HG02884 (cell line): ENCODE results near the gene CHST11.

Experiments
- ATAC-seq: cut with Tn5 transposase; IDR thresholded peaks from one replicate; pipeline ENCODE4 v1.9.1; 2021; ENCODE audit warnings: mild to moderate bottlenecking, moderate library complexity; ENCODE audit not compliant: unreplicated experiment

CHST11 gene

DNA sequence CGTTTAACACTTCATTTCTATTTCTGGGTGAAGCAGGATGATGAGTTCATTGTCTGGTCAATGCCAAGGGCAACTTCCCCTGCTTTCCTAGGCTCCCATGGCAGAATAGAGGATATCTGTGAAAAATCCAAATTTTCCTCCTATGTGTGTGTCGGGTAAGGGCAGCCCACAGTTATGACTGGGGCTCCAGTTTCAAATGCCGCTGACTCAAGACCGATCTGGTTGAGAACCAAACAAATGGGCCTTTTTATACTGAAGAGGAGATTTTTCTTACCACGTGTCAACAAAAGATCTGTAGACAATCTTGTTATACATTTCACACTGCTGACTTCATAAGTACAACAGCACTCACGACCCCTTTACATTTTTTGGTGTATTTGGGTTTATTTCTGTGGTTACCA, 120.8 kb downstream of the CHST11 start:
- no peak for ATAC-seq

DNA sequence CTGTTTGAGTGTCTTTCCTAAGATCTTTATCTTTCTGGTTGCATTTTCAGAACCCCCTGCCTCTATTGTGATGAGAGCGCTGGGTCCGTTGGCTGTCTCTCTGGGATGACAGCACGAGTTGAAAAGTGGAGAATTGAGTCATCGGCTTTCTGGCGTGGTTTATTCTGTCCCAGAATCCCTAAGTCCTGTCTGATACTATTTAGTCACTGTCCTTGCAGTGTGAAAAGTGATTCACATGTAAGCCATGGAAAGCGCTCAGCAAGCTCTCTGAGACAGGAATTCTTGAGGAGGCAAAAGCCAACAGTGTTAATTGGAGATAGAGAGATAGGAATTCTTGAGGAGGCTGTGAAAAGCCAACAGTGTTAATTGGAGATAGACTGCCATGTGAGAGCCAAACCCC, 121.7 kb downstream of the CHST11 start:
- no peak for ATAC-seq

DNA sequence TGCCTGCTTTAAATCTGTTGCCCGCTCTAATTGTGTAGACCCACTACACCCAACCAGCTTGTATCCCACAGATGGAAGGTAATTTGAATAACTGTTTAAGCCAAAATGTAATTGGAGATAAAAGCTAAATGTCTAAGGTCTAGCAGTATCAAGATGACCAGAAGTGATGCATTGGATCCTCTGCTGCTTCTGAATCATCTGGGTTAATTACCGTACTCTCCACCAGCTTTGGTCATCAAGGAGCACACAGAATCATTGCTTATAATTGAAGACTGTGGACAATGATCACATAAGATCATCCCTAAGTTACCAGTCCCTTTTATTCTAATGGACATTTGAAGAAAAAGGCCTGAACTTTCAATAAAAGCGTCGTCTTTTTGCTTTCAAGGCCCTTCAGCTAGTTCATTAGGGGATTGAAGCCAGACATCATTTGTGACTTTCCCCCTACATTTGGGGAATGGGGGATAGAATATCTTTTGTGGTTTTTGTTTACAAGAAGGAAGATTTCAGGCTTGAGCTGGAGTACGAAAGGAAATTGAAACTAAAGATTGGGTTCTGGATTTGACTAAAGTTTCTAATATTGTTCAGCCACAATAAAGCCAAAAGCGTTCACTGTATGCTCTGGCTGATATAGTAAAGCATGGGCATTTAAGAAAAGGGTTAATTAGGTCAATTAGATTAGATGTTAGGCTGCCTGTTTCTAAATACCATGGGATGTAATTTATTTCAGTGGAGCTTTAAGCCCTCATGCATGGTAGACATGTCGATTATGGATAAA, 123.2 kb downstream of the CHST11 start:
- ATAC-seq: peak; percentile 47

DNA sequence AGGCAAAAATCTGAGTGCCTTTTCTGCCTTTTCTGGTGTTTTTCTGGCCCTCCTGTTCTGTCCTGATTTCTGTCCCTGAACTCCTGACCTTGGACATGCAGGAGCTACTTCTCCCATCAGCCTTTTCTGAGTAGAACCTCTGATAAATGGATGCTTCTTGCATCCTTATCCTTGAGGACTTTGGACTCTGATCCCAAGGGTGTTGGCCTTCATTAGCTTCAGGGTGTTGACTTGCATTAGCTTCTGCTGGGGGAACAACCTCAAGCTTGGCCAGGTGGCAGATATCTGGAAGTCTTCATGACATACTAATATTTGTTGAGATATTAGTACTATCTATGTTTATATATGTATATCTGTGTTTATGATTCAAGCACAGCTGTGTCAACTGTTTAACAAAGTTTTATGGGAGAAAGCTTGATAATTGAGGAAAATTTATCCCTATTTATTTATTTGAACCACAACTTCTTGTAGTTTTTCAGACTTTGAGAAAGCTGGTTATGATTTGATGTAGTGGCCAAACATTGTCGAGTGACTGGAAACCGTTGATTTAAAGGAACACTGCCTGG, 124.3 kb downstream of the CHST11 start:
- ATAC-seq: no peak

DNA sequence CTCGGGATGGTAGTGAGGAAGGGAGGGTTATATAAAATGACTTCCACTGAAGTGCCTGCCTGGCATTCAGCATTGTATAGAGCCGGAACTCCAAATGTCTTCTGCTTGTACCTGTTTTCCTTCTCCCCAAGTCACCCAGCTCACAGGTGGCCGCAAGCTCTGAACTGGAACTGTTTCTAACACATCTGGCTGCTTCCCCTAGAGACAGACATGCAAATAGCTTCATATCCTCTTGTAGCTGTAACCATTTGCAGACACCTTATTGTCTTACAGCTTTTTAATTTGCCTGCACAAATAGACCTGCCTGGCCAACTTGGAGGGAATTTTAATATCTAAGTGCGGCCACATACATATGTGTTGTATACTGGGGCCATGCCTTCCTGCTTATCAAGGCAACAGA, 126.0 kb downstream of the CHST11 start:
- ATAC-seq: peak; percentile 66

DNA sequence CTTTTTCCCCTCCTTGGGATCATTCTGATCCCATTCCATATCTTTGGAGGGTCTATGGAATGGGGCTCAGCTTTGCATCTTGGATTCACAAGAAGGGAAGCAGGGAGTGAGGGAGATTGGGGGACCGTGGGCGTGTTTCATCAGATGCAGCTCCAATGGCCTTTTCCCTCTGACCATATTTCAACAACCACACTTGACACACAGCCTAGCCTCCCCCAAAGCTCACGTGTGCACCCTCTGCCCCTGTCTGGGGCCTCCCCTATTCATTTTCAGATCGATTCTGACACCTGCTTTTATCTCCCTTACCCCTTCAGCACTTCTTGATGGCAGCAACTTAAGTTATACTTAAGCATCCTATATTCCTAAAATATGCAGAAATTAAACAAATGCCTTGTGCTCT, 126.6 kb downstream of the CHST11 start:
- ATAC-seq: no peak

DNA sequence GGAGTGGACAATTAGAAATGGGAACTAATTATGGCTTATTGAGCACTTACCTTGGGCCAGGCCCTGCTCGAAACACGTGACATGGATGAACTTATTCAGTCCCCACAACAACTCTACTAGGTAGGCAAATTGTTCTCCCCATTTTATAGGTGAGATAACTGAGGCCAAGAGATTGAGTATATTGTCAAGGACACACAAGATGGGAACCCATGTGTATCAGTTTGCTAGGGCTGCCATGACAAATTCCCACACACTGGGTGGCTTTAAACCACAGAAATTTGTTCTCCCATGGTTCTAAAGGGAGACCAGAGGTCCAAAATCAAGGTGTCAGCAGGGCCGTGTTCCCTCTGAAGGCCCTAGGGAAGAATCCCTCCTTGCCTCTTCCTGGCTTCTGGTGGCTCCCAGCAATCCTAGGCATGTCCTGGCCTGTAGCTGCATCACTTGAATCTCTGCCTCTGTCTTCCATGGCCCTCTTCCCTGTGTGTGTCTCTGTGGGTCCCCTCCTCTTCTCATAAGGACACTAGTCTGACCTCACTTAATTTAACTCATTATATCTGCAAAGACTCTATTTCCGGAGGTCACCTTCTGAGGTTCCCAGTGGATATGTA, 128.8 kb downstream of the CHST11 start:
- ATAC-seq: no peak

DNA sequence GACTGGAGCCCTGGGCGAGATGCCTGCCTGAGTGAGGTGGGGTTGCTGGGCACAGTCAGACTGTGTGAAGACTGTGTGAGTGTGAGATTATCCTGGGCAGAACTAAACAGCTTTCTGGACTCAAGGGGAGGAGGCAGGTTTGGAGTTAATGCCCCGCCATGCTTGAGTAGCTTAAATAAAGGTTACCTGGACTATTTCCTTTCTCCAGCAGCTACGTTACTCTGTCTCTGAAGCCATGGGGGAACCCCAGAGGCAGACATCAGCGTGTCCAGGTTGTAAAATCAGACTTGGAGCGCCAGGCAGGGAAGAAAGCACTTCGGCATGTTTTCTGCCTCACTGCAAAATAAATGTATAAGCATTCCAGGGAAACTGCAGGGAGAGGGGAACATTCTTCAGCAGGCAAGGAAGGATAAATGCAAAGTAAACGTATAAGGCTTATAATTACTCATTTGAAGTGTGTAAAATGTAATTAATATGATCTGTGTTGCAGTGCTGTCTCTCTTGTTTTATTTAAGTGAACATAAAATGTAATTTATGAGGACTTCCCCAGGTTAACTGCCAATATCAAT, 129.7 kb downstream of the CHST11 start:
- no peak for ATAC-seq

DNA sequence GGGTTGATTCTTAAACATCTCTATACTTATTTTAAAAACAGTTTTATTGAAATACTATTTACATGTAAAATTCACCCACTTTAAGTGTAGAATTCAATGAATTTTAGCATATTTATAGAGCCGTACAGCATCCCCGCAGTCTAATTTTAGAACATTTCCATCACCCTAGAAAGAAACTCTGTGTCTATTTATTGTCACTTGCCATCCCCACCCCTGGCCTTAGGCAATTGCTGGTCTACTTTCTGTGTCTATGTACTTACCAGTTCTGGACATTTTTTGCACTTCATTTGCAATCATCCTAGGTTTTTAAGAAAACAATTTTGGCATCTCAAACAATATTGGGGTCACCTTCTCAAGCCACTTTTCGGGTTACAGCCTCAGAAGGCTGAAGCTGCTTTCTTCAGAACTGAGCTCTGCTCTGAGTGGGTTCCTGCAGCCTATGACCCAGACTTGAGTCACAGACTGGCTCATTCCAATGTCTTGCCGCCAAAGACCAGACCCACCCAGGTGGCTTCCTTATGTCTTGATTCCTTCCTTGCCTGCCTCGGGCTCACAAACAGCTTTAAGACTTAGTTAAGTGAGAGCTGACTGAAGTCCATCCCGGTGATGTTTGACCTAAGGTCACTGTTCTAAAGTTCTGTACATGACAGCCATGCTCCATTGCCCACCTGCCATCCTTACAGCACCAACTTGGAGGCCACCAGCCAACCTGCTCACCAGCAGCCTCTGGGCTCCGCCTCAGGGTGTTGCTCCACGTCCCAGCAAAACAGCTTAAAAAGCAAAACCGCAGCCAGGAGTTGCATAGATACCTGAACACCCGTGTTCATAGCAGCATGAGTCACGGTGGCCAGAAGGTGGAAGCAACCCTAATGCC, 131.5 kb downstream of the CHST11 start:
- ATAC-seq: no peak

DNA sequence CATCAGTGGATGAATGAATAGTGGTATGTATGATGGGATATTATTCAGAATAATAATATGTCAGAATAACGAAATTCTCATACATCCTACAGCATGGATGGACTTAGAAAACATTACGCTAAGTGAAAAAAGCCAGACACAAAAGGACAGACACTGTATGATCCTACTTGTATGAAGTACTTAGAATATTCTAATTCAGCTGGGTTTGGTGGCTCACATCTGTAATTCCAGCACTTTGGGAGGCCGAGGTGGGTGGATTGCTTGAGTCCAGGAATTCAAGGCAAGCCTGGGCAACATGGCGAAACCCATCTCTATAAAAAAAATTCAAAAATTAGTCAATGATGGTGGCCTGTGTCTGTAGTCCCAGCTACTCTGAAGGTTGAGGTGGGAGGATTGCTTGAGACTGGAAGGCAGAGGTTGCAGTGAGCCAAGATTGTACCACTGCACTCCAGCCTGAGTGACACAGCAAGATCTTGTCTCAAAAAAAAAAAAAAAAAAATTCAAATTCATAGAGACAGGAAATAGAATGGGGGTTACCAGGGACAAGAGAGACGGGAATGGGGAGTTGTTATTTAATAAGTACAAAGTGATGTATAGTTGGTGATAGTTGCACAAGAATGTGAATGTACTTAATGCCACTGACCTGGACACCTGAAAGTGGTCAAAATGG, 132.3 kb downstream of the CHST11 start:
- ATAC-seq: no peak

DNA sequence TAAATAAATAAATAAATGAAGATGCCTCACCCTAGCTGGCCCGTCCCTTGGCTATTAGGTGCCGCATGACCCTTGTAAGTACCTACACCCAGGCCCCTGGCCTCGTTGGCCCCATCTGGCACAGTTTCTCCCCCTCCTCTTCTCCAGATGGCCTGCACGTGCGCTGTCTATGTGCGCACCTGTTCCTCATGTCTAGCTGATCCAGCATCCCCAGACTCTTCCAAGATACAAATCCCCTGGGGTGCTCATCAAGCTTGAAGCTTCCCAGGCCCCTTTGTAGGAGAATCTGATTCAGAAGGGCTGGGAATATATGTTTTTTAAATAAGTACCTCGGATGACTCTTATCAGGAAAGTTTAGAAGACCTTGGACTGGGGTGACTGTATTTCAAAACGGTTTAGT, 133.3 kb downstream of the CHST11 start:
- no peak for ATAC-seq

DNA sequence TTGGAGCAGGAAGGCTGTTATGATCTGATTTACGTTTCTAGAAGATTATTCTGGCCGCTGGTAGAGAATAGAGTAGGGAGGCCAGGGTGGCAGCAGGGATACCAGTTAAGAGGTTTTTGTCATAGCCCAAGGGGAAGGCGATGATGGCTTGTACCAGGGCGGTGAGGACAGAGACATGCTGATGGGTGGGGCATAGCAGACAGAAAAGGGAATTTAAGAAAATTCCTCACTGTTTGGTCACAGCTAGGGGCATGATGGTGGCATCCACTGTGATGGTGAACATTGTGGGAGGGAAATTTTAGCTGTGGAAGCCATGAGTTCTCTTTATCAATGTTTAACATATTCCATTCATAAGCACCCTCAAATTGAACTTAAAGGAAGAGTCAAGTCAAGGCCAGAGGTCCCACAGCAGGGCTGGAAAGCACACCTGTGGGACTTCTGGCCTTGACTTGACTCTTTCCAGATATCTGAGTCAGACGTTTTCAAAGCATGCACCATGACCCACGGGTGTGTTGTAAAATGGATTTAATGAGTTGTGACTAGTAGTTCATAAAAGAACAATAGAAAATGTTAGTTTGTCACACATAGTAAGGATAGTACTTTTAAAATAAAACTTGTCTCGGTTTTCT, 134.6 kb downstream of the CHST11 start:
- no peak for ATAC-seq

DNA sequence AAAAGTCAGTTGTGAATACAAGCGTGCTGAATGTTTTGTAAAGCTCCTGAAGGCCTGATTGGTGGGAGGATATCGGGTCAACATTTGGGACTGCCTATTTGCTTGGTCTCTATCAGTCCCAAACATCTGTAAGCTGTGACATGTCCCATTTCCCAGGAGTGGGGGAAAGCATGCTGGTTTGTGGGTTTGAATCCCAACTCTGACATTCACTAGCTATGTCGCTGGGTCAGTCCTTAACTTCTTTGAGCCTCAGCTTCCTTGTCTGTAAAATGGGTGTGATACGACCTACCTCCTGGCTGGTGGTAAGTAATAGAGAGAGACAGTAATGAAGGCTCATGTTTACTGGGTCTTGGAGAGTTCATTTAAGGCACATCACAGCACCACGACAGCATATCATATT, 136.7 kb downstream of the CHST11 start:
- ATAC-seq: no peak

DNA sequence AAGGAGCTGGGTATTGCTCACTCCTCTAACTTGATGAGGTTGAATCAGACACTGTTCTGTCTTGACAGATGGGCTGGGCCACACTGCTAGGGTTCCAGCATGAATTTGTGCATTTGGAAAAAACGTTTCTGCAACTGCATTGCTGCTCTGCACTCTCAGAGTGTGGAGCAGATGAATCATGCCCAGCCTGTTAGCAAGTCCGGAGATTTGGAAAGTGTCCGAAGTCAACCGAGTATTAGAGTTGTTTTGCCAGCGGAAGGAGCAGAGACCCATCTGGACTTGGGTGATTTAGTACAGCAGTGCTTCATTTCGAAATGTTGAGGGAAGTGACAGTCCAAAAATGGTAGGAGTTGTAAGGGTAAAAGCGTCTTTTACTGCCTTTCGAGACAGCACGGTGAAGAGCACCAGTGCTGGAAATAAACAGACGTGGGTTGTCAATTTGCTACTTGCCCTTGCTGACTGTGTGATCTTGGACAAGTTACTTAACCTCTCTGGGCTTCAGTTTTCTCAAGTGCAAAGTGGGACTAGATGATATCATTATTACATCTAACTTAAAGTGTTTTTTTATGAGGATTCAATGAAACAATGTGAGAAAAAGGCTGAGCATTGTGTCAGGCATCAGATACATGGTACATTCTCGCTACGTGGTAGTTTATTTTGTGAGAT, 139.5 kb downstream of the CHST11 start:
- no peak for ATAC-seq

DNA sequence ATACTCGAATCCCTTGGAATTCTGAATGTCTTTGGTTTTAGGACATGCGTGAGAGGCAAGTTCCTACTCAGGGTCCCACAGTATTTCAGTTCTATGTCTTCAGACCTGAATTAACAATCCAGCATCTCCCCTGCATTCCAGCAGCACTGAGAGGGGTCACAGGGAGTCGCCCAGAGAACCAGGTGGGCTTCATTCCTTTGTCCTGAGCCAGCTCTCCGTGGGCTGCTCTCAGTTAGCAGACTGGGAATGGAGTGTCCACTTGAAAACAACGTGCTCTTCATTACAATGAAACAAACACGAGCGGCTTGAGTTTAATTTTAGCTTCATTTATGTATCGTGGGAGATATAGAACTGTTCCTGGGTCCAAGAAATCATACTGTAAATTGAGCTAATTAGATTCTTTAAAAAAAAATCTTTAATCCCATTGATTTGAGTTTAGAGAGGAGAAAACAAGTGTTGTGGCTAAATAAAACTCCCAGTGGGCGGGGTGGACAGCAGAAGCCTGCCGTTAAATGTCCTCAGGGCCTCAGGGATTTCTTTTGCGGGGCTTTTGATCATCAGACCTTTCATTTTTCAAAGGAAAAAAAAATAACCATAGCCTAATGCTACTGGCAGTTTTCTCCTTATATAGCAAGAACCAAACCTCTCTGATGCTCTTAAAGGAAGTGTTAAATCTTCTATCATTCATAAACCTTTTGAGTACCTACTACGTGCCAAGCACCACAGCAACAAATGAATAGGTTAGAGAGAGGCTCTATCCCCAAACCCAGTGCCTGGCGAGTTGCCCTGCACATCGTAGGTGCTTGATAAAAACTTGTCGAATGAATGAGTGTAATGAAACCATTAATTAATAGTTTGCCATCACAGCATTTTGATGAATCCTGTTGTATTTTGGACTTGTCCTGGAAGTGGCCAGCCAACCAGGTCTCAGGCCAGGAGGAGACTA, 140.4 kb downstream of the CHST11 start:
- no peak for ATAC-seq

DNA sequence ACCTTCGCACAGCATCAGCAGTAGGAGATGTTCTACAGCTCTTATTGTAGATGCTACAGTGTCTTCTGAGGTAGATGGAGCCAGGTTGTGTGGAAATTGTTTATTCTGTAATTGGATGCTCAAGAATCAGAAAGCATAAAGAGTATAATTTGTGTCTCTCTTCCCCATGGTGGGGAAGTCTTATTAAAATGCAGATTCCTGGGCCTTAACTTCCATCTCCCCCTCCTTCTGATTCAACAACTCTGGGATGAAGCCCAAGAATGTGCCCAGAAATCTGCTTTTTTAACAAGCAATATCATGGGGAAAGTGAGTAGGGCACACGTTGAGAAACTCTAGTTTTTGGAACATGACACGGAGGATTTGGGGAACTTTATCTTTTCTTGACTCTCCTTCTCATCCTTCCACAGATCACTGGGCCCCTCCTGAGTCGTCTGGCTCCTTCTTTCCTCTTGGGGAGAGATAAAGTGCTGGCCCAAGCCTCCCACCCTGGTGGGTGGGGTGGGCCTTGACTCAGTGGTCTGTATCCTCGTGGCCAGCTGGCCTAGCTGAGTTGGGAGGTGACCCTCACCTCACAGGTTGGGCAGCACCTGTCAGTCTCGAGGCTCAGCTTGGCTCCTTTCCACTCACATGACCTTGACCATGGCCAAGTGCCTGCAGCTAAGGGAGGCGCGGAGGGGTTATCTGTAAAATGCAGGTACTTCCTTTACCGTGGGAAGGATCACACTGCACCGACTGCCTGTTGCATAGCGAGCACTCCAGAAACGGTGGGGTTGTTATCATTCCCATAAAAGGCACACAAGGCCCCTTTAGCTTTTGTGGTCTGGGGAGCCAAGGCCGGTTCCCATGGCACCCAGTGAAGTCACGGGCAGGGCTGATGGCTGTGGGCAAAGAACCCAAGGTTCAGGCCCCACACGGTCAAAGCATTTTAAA, 141.9 kb downstream of the CHST11 start:
- no peak for ATAC-seq

DNA sequence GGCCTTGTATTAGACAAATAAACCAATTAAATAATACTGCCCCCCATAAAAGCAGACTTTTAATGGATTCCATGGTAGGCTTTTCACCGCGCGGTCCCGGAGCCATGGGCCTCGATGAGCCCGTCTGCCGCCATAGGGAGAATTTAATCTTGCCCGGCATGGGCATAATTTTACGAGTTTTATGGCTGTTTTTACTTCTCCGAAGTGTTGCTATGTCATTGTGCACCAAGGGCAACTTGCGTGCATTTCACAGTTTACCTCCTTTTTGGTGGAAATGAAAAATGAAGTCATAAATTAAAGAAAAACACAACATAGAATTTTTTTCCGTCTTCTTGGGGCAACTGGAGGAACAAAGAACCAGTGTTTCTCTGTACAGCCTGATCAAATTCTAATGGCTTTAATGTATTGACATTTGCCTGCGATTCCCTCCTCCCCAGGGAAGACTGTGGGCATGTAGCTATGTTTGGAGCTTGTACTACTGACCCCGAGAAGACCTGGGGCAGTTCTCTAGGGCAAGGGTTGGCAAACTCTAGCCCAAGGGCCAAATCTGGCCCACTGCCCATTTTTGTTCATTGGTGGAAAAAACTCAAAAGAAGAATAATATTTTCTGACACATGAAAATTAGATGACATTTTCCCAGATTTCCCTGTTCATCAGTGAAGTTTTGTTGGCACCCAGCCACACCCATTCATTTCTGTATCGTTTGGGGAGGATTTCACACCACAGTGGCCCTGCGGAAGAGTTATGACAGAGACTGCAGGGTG, 142.7 kb downstream of the CHST11 start:
- ATAC-seq: no peak
